ENCODE data around the gene TEX26.
A peak's percentile ranks its signal among the peaks of the same experiment; 100 is the strongest.

Gene TEX26

GRCh38 chr13:30978981-30979956, 46.8 kb downstream of the TEX26 start:
- DNase-seq, result no peak

- no peak for DNase-seq
Measured at GRCh38 chr13:30982506-30982905, 50.0 kb downstream of the TEX26 start.

GRCh38 chr13:30982906-30983305, 50.5 kb downstream of the TEX26 start:
- no peak for DNase-seq

- no peak for DNase-seq
Measured at GRCh38 chr13:30983431-30983830, 51.0 kb downstream of the TEX26 start.

GRCh38 chr13:30984620-30985019, 52.2 kb downstream of the TEX26 start:
- DNase-seq, result no peak

GRCh38 chr13:30985637-30986205, 53.3 kb downstream of the TEX26 start:
- no peak for DNase-seq

GRCh38 chr13:30991184-30991583, 58.7 kb downstream of the TEX26 start:
- DNase-seq, result no peak

GRCh38 chr13:30991922-30992321, 59.5 kb downstream of the TEX26 start:
- DNase-seq, result no peak

GRCh38 chr13:30995331-30995730, 62.9 kb downstream of the TEX26 start:
- no peak for DNase-seq

- no peak for DNase-seq
Measured at GRCh38 chr13:30997697-30998096, 65.2 kb downstream of the TEX26 start.

GRCh38 chr13:30998136-30999088, 66.0 kb downstream of the TEX26 start:
- no peak for DNase-seq

- DNase-seq, result no peak
Measured at GRCh38 chr13:31000889-31001288, 68.4 kb downstream of the TEX26 start.

- no peak for DNase-seq
Measured at GRCh38 chr13:31001647-31002046, 69.2 kb downstream of the TEX26 start.

- DNase-seq, result no peak
Measured at GRCh38 chr13:31005066-31005465, 72.6 kb downstream of the TEX26 start.

GRCh38 chr13:31007417-31007816, 75.0 kb downstream of the TEX26 start:
- no peak for DNase-seq

- no peak for DNase-seq
Measured at GRCh38 chr13:31008400-31009115, 76.1 kb downstream of the TEX26 start.

GRCh38 chr13:31009166-31009565, 76.7 kb downstream of the TEX26 start:
- DNase-seq, result no peak

- no peak for DNase-seq
Measured at GRCh38 chr13:31010296-31010695, 77.8 kb downstream of the TEX26 start.

- peak; percentile 12 for DNase-seq
Measured at GRCh38 chr13:31011193-31011860, 78.9 kb downstream of the TEX26 start.

GRCh38 chr13:31011901-31012654, 79.6 kb downstream of the TEX26 start:
- DNase-seq, result no peak

- no peak for DNase-seq
Measured at GRCh38 chr13:31012655-31013024, 80.2 kb downstream of the TEX26 start.
